COLO829 (cell line): ENCODE measurements around the gene TMEM14A.
"Not testable (repeated sequence)": the region's sequence is repeated elsewhere in the genome, so short reads cannot be mapped to it uniquely, and the experiment has no call there.

Source experiments
- DNase-seq: peaks from one replicate; pipeline ENCODE4 v3.0.0; 2012; ENCODE audit warnings: low spot score

The TMEM14A gene

DNA sequence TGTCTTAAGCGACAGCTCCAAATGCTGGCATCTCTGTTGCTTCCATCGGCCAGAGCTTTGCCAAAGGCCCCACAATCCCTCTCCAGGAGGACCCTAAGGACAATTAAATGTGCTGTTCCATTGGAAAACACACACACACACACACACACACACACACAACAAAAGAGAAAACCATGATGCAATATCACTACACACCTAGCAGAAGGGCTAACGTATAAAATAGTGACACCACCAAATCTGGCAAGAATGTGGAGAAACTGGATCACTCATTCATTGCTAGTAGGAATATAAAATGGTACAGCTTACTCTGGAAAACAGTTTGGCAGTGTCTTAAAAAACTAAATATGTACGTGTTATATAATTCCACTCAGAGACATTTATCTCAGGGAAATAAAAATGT lies 13.0 kb upstream of the TMEM14A start:
- no peak for DNase-seq

DNA sequence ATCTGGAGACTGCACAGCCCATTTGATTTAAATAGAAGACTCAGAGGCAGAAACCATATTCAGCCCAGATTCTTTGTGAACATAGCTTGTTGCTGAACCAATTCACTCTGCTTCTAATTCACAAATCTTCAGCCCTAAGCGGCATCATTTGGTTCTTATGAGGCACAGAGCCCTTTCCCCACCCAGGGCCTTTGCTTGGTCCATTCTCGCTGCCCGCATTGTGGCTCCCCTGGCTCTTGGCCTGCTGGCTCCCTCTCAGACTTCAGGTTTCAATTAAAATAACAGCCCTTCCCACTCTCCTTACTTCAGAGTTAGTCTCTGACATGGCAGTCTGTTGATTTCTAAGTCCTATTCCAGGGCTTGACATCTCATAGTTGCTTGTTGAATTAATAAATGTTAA lies 9.4 kb upstream of the TMEM14A start:
- DNase-seq: no peak

DNA sequence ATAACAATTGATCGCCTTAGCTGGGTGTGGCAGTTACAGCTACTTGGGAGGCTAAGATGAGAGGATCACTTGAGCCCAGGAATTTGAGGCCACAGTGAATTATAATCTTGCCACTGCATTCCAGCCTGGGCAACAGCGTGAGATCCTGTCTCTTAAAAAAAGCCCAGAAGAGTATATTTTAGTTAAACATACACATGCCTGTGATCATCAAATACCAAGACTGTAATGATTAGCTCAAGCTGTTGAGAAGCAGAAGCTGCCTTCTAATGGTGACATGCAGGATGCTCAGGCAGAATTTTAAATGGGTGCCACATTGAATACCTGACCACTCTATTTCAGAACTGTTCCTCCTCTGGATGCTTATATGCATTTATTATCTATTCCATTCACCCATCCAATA lies 8.9 kb upstream of the TMEM14A start:
- DNase-seq: no peak

DNA sequence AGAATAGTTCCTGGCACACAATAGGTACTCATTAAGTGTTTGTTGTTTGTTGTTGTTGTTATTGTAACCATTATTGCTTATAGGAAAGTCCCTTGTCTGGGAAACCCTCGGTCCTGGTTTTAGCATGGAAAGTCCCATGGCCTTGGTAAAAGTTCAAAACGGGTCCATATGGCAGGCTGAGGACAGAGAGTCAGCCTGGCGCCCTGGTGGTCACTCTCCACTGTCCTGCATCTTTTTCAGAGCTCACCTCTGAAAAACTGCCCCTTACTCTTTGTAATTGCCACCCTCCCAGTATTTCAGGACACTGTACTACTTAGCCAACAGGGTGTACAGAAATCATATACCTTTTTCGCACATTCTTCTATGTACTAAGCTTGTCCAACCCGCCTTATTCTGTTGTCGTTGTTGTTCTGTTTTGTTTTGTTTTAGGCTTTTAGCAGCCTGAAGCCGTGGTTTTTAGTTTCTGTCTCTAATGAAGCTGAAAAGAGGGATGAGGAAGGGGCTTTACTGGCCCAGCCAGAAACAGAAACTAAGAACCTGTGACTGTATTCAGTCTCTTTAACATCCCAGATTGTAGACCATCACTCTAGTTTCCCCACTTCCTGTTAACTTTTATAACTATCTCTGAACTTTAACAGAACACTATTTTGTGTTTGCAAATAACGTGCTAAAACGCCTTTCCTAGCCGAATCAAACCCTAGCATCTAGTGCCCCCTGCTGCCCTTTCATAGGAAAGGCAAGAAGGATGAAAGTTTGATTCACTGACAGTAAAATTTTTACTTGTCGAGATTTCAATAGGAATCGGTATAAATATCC lies 7.6 kb upstream of the TMEM14A start:
- peak; percentile 92 for DNase-seq

DNA sequence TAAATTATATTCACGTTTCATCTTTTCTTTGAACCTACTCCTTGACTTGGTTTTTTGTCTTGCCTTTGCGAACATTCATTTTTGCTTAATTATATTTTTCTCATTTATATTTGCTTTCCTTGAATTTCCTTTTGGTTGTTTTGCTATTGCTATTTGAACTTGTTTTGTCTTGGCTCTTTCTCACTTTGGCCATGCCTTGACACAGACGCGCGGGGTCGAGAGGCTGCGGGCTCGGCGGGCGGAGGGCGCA lies 7.1 kb upstream of the TMEM14A start:
- no peak for DNase-seq

DNA sequence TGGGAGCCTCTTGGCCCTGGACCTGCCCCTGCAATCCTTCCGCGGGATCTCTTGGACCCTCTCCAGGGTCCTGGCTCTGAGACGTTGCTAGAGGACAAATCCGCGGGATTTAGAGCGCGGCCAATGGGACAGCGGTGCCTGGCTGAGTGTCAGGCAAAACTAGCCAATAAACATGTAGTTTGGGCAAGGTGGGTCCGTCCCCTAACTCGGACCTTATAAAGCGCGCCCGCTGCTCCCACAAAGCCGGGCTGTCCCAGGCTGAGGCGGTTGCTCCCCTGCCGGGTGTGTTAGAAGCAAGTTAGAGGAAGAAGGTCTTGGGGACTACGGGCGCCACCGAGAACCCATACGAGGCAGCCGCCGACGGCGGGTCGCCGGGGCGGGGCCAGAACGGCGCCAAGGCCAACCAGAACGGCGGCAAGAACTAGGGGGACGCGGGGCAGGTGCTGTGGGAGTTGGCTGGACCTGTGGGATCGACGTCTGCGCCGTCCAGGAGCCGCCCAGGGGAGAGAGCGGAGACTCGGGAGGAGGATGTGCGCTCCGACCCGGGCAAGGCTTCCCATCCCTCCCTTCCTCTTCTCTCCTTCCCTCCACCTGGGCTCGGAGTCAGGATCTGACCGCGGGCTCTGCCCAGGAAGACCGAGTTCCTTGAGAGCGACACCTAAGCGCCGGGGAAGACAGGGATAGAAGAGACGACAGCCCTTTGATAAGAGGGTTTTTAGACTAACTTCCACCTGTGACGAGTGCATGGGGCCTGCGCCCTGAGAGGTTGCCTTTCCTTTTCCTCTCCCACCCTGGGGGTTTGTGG lies 6.5 kb upstream of the TMEM14A start:
- DNase-seq: peak; percentile 99

DNA sequence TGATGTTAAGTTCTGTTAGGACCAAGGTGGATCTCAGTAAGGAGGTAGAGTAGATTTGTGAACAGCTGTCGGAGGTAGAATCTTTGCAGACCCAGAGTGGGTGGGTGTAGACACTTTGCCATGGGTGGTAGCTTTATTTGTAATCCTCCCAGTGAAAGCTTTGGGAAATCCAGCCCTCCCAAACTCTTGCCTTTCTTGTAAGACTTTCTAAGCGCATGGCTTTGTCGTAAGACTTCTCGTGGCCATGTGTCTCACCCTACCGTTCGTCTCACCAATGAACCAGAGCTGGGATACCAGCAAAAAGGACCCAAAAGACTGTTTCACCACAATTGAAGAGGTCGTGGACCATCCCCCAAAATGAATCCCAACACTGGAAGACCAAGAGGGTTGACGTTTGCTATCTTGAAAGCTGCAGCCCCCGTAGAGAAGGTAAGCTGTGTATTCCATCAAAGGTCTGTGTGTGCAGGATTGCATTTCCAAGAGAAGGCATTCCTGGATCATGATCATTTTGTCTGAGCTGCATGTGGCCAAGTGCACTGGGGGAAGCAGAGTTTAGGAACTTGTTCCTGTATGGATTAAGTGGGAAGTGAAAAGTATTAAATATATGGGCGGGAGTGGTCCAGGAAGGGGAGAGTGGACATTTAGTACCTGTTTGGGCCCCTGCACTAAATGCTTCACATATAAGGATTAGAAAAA lies 5.8 kb upstream of the TMEM14A start:
- DNase-seq: no peak

DNA sequence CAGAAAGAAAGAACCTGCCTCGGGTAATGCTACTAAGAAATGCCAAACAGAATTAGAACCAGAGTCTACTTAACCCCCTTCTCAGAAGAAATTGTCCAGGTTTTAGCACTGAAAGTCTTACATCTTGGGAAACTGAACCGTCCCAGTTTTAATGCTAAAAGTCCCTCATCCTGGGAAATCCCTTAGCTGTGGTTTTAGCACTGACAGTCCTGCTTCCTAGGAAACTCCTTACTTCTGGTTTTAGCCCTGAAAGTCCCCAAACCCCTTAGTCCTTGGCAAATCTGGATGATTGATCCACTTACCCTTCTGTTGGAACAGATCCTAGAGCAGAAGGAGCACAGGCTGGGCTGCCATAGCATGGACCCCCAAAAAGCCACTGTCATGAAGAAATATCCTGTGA lies 4.8 kb upstream of the TMEM14A start:
- DNase-seq: no peak

DNA sequence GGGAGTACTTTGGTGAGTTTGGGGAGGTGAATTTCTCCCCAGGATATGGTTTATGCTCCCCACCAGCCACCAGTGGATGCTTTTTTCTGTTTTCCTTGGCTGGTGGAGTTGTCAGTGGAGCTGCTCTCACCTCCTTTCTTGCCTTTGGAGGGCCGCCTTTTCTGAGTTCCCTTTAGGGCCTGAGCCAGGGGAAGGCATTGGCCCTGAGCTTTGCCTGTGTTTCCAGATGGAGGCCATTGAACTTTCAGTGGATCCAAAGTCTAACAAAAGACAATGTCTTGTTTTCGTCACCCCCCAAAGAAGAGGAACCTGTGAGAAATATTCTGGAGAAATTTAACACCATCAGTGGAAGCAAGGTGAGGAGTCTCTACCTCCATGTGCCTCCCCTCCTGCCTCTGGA lies 4.4 kb upstream of the TMEM14A start:
- no peak for DNase-seq

DNA sequence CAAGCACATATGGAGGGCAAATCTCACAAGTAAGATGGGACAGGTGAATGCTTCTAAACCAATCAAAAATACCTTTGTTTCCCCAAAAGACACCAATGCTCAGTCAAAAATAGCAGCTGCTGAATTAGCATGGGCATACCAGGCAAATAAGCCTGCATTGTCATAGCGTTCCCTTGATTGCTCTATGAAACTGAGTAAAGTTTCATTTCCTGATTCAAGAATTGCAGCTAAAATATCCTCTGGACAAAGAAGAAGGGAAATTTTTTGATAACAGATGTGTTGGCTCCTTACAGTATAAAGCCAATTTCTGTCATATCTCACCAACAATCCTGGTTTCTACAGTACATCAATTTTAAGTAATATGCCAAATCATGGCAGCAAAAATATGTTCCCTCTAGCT lies 3.3 kb upstream of the TMEM14A start:
- no peak for DNase-seq

DNA sequence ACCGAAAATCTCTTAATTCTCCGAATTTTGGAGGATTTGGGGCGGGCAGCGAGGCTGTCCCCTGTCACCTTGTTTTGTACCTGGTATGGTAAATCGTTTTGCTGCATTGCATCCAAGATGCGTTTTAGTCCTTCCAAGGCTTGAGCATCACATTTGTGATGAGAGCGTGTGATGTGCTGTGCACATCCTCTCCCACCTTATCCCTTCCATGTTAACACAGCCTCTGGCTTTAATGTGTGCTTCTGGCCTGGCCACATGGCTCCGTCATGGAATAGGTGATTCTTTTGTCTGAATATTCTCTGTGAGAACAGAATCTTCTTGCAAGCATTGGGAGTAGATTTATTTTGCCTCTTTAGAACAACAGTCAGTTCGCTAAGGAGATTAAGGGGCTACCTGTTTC lies 763 bp downstream of the TMEM14A start:
- DNase-seq: no peak

DNA sequence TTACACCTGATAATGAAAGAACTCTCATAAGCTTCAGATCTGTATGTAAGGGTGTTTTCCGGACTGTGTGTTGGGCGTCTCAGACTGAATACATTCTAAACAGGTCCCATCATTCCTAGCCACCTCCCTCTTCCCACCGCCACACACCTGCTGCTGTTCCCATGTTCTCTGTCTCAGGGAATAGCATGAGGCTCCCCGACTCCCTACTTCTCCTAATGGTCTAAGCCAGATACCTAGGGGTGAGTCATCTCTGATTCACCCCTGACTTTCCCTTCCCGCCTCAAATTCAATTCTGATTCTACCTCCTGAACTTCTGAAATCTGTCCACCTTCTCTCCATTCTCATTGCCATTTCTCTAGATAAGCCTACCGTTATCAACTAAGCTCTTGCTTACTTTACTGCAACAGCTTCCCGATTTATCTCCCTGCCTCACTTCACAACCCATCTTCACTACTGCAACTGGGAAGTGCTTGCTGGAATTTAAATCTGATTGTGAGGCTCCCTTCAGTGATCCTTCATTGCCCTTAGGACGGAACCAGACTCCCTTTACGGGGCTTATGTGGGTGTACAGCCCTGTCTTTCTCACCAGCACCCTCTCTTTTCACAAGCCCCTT lies 1.6 kb downstream of the TMEM14A start:
- no peak for DNase-seq

DNA sequence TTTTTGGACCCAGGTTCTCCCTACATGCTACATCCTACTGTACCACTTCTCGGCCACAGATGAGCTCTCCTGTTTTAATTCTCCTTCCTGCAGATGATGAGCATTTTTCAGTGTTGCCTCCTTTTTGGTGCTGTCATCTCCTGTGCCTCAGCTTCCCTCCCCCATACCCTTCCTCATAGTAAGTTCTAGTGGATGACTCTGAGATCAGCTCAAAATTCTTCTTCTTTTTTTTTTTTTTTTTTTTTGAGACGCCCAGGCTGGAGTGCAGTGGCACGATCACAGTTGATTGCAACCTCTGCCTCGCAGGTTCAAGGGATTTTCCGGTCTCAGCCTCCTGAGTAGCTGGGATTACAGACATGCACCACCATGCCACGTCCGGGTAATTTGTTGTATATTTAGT lies 3.8 kb downstream of the TMEM14A start:
- no peak for DNase-seq

DNA sequence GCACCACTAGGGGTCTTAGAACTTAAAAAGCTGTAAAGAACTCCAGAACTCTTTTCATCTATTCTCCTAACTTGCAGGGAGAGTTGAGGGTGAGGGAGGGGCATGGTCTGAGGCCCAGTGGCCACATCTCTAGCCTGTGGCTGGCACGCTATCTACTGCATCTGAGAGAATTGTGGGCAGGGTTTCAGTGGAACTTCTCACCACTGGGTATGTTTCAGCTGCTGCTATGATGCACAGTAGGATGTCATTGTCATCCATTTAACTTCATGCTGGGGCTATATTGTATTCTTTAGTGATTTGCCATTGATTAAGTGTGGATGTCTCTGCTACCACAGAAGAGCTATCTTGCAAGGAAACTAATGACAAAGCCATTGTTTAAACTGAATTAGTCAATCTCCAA lies 4.5 kb downstream of the TMEM14A start:
- no peak for DNase-seq

DNA sequence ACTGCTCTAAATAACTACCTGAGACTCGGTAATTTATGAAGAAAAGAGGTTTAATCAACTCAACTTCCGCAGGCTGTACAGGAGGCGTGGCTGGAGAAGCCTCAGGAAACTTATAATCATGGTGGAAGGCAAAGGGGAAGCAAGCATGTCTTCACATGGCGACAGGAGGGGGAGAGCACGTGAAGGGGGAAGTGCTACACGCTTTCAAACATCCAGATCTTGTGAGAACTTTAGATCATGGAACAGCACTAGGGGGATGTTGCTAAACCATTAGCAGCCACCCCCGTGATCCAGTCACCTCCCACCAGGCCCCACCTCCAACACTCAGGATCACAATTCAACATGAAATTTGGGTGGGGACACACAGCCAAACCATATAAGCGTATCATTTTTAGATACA lies 5.7 kb downstream of the TMEM14A start:
- not testable (repeated sequence) for DNase-seq

DNA sequence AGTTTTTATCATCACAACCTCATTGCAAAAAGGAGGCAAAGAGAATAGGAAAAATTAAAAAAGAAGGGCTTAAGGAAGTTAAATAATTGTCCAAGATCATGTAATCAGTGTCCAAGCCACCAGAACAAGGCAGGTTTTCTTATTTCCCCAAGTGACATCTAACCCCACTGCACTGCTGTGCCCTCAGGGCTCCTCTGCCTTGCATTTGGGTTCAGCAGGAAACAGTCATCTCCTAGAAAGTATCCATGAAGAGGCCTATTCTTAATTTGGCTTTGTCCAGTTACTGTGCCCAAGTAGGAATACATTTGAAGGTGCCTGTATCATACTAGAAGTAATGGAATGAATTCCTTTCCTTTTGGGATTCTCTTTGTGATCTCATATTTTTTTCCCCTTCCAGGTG lies 10.5 kb downstream of the TMEM14A start:
- peak; percentile 56 for DNase-seq

DNA sequence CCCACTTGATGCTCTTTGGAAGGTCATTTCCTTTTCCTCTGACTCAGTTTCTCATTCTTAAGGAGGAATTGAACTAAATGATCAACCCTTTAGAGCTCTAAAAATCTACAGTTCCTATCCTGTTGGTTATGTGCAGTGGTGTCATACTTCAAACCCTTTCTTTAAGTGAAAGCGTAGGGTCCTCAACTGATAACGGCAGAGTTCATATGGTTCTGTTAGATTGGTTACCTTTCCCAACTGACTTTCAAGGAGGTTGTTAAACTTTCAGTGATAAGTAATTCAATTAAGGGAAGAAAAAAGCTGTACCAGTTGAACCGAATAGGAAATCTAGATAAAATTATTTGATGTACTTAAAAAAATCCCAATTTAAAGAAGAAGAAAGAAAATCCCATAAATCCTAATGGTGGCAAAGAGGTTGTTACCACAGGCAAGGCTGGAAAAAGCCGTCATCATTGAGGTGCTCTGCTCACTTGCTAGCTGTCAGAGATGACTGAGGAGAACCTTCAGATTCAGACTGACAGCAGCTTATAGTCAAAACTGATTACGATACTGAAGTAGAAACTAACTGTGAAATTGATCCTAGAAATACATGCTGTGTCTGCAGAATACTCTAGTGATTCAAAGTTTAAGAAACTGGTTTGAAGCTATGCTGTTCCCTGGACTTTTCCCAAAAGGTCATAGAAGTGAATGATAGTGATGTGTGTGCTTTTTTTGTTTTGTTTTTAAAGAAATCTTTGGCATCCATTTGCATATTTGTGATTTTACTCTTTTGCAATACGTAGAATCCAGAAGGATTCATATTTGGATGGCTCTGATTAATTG lies 16.2 kb downstream of the TMEM14A start:
- no peak for DNase-seq

DNA sequence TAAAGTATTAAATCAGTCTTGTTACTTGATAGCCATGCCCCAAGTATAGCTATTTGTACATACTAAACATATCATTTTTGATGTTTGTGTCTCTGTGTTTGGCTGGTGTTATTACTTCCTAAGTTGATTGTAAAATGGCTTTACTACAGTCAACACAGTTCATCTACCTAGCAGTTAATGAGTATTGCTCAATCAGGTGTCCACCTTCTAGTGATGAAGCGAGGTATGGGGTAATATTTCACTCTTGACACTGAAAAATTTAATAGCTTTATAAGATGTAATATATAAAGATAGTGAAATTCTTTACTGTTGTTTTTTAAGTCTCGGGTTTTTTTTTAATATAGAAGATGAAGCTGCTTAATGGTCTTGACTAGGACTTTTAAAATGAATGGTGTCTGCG lies 18.9 kb downstream of the TMEM14A start:
- no peak for DNase-seq

DNA sequence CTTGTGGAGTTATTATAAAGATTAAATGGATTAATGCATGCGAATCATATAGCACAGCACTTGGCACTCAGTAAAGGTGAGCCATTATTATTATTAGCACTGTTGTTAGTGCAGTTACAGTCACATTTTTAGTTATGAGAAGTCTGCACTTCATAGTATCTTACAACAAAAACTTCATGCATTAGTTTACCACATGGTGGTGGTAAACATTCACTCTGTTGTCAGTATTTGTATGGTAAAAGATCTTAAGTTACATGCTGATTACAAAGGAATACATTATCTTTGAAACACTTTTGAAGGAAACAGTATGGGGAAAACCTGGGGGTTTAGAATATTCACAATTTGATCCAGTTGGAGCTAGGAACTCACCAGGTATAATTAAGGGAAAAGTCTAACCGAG lies 20.8 kb downstream of the TMEM14A start:
- peak; percentile 30 for DNase-seq

DNA sequence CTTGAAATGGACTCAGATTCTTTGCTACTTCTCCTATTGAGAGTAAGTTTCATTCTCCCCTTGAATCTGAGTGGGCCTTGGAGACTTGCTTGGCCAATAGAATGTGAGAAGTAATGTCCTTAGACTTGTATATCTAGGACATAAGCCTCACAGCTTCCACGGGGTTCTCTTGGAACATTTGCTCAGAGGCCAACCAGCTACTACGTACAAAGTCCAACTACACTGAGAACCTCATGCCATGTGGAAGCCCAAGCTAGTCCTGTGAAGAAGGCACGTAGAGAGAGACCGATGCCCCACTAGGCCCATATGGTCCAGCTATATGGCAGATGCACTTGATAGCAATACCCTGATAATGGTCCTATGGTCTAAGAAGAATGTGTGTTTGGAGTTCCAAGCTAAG lies 22.9 kb downstream of the TMEM14A start:
- DNase-seq: no peak

DNA sequence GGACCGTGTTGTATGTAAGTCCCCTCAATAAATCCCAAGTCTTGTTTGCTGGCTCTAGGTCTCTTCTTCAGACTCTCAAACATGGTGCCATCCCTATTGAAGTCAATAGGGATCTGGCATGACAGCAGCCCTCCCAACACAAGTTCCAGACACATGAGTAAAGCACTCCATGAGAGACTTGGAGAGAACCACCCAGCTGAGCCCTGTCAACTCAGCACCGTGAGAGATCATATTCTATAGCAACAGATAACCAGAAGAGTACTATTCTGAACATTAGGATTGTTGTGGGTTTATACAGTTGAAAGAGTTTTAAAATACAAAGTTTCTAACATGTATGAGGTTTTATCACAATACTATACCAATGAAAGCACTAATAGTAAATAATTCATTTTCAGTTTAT lies 23.5 kb downstream of the TMEM14A start:
- DNase-seq: no peak

DNA sequence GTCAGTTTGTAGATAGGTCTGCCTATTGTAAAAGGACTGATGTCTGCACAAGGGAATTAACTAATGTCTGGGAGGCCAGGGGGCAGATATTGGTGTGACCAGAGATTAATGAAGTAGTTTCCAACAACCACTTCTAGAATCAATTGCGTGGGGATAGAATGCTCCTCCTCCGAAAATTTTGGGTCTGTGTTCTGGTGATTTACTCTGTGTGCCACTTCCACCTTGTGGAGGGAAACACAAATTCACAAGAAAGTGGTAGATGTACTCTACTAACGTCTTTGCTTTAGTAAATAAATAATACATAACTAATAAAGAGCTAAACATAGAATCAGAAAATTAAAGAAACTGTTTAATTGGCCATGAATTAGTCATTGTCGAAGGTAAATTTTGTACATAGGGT lies 25.5 kb downstream of the TMEM14A start:
- DNase-seq: no peak
